ENCODE data around the gene ACTL8.

Gene ACTL8

DNA sequence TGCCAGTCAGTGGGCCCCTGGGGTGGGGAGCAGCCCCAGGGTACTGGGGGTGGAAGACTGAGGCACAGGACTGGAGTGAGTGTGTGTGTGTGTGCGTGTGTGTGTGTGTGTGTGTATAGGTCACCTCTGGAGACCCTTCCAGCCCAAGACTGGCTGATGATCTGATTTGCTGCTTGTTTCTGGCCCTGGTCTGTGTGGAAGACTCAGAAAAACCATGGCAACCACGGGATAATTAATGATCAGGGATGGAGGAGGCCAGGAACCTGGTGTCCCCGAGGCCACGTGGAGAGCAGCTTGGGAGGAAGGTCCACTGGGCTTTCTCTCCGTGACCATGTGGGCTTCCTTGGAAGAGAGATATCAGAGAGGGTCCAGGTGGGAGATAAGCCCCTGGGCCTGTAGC lies 4.8 kb upstream of the ACTL8 start:
- no peak for TF ChIP-seq CEBPB (IDR thresholded peaks at IDR 0.05)
- no peak for TF ChIP-seq EP300 (IDR thresholded peaks at IDR 0.05; ENCODE audit: borderline replicate concordance)
- no peak for TF ChIP-seq REST (IDR thresholded peaks at IDR 0.05; ENCODE audit: low read depth)
- TF ChIP-seq, protein P1, sequence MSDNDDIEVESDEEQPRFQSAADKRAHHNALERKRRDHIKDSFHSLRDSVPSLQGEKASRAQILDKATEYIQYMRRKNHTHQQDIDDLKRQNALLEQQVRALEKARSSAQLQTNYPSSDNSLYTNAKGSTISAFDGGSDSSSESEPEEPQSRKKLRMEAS (IDR thresholded peaks at IDR 0.05): no peak
- no peak for TF ChIP-seq FOXM1 (IDR thresholded peaks at IDR 0.05; ENCODE audit: borderline replicate concordance, low read depth)
- TF ChIP-seq YY1 (IDR thresholded peaks at IDR 0.05; ENCODE audit: low read depth): no peak
- TF ChIP-seq TAF1 (IDR thresholded peaks at IDR 0.05; ENCODE audit: low read depth): no peak
- TF ChIP-seq EGR1 (IDR thresholded peaks at IDR 0.05): no peak
- TF ChIP-seq, protein P2, sequence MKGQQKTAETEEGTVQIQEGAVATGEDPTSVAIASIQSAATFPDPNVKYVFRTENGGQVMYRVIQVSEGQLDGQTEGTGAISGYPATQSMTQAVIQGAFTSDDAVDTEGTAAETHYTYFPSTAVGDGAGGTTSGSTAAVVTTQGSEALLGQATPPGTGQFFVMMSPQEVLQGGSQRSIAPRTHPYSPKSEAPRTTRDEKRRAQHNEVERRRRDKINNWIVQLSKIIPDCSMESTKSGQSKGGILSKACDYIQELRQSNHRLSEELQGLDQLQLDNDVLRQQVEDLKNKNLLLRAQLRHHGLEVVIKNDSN (IDR thresholded peaks at IDR 0.05): no peak
- no peak for TF ChIP-seq TEAD4 (IDR thresholded peaks at IDR 0.05)
- TF ChIP-seq TCF12 (IDR thresholded peaks at IDR 0.05; ENCODE audit: low read depth): no peak
- no peak for TF ChIP-seq RAD21 (IDR thresholded peaks at IDR 0.05; ENCODE audit: low read depth)
- no peak for TF ChIP-seq NFIC (IDR thresholded peaks at IDR 0.05)
- no peak for TF ChIP-seq ZBTB7A (IDR thresholded peaks at IDR 0.05; ENCODE audit: low read depth)

DNA sequence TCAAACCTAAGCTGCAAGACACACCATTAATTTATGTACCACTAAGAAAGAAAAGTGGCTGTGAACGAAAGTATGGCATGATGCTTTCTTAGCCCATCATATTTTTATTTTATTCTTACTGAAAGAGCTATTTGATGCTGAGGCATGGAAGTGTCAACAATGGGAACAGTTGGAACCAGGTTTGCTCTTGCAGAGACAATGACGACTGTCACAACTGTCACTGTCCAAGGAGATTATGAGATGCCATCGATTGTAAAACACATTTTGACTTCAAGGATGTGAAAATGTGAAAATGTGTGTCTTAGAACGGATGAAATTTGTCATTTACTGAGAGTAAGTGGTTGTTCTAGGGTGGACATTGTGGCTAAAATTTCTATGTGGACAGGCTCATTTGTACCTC lies 2.8 kb upstream of the ACTL8 start:
- TF ChIP-seq CREB1 (IDR thresholded peaks at IDR 0.05; ENCODE audit: low read depth) (no peak), RAD21 (IDR thresholded peaks at IDR 0.05; ENCODE audit: low read depth) (no peak), TCF12 (IDR thresholded peaks at IDR 0.05; ENCODE audit: low read depth) (no peak), EP300 (IDR thresholded peaks at IDR 0.05; ENCODE audit: borderline replicate concordance) (no peak), FOXM1 (IDR thresholded peaks at IDR 0.05; ENCODE audit: borderline replicate concordance, low read depth) (no peak), NFIC (IDR thresholded peaks at IDR 0.05) (no peak), EGR1 (IDR thresholded peaks at IDR 0.05) (no peak), REST (IDR thresholded peaks at IDR 0.05; ENCODE audit: low read depth) (no peak), TEAD4 (IDR thresholded peaks at IDR 0.05) (no peak), ZBTB7A (IDR thresholded peaks at IDR 0.05; ENCODE audit: low read depth) (no peak), CEBPB (IDR thresholded peaks at IDR 0.05) (no peak)
- TF ChIP-seq, protein P1 (IDR thresholded peaks at IDR 0.05): no peak
- TF ChIP-seq, protein P2 (IDR thresholded peaks at IDR 0.05): no peak

GRCh38 chr1:17757426-17757825 lies 2.3 kb downstream of the ACTL8 start:
- no peak for TF ChIP-seq CEBPB (IDR thresholded peaks at IDR 0.05)
- TF ChIP-seq YY1 (IDR thresholded peaks at IDR 0.05; ENCODE audit: low read depth): no peak
- TF ChIP-seq TAF1 (IDR thresholded peaks at IDR 0.05; ENCODE audit: low read depth): no peak
- TF ChIP-seq CREB1 (IDR thresholded peaks at IDR 0.05; ENCODE audit: low read depth): no peak
- TF ChIP-seq, protein P2 (IDR thresholded peaks at IDR 0.05): no peak
- TF ChIP-seq TCF12 (IDR thresholded peaks at IDR 0.05; ENCODE audit: low read depth): no peak

DNA sequence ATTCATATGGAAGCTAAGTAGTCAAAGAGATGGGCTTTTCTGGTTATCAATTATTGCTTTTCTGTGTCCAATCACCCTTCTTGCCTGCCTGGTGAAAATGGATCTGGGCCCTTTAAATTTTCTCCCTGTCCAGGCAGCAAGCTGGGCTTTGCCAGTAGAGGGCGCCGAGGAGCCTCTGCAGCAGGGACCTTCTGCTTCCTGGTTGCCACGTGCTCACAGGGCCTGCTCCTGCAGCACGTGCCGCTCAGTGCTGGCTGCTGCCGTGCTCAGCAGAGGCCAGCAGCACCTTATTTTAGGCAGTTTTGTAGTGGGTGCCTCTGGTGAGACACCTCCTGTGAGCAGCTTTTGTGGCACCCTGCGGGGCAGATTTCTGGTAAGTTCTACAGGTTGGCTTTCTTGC lies 4.0 kb downstream of the ACTL8 start:
- TF ChIP-seq, protein P1 (IDR thresholded peaks at IDR 0.05): peak; percentile 95
- TF ChIP-seq, protein P2 (IDR thresholded peaks at IDR 0.05): peak; percentile 74
- TF ChIP-seq YY1 (IDR thresholded peaks at IDR 0.05; ENCODE audit: low read depth): no peak

DNA sequence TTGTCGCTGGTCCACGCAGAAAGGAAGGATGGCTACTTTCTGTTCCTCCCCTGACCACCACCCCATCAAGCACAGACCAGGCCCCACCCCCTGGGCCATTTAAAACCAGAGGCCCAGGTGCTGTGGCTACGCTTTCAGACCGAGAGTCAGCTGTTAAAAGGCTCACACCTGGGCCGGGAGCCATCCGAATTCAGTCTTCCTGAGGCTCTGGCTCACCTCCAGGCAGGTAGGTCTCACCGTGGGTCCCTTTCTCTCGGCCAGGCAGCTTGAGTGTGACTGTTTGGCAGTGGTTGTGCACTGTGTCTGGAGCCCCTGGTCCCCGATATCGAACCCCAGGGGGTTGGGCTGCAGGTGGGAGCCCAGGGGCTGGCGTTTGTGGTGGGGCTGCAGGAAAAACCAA lies 7.2 kb downstream of the ACTL8 start:
- TF ChIP-seq, protein P2 (IDR thresholded peaks at IDR 0.05): no peak
- no peak for TF ChIP-seq EP300 (IDR thresholded peaks at IDR 0.05; ENCODE audit: borderline replicate concordance)
- TF ChIP-seq TEAD4 (IDR thresholded peaks at IDR 0.05): no peak
- TF ChIP-seq CEBPB (IDR thresholded peaks at IDR 0.05): no peak

Measured in Ishikawa (cell line).